ENCODE results near the gene SORL1.

Gene SORL1

GRCh38 chr11:121536126-121536525, 84.0 kb downstream of the SORL1 start:
- DNase-seq (ENCODE audit: low read depth in 2 of 2) = no peak

GRCh38 chr11:121538054-121538453, 85.9 kb downstream of the SORL1 start:
- no peak for DNase-seq (ENCODE audit: low read depth in 2 of 2)

- no peak for DNase-seq (ENCODE audit: low read depth in 2 of 2)
Measured at GRCh38 chr11:121539000-121539399, 86.9 kb downstream of the SORL1 start.

GRCh38 chr11:121540627-121541026, 88.5 kb downstream of the SORL1 start:
- DNase-seq (ENCODE audit: low read depth in 2 of 2) = no peak

- DNase-seq (ENCODE audit: low read depth in 2 of 2) = no peak
Measured at GRCh38 chr11:121543836-121544380, 91.8 kb downstream of the SORL1 start.

- DNase-seq (ENCODE audit: low read depth in 2 of 2) = peak in 1 of 2 donors; percentile 6
Measured at GRCh38 chr11:121544956-121545355, 92.8 kb downstream of the SORL1 start.

- DNase-seq (ENCODE audit: low read depth in 2 of 2) = no peak
Measured at GRCh38 chr11:121547574-121547973, 95.5 kb downstream of the SORL1 start.

- no peak for DNase-seq (ENCODE audit: low read depth in 2 of 2)
Measured at GRCh38 chr11:121550247-121551030, 98.3 kb downstream of the SORL1 start.

GRCh38 chr11:121551463-121551862, 99.3 kb downstream of the SORL1 start:
- DNase-seq (ENCODE audit: low read depth in 2 of 2) = no peak

- no peak for DNase-seq (ENCODE audit: low read depth in 2 of 2)
Measured at GRCh38 chr11:121552154-121552553, 100.0 kb downstream of the SORL1 start.

- DNase-seq (ENCODE audit: low read depth in 2 of 2) = no peak
Measured at GRCh38 chr11:121552644-121553043, 100.5 kb downstream of the SORL1 start.

- no peak for DNase-seq (ENCODE audit: low read depth in 2 of 2)
Measured at GRCh38 chr11:121553389-121553788, 101.3 kb downstream of the SORL1 start.

- no peak for DNase-seq (ENCODE audit: low read depth in 2 of 2)
Measured at GRCh38 chr11:121553806-121554205, 101.7 kb downstream of the SORL1 start.

- no peak for DNase-seq (ENCODE audit: low read depth in 2 of 2)
Measured at GRCh38 chr11:121554552-121554951, 102.4 kb downstream of the SORL1 start.

GRCh38 chr11:121555121-121555520, 103.0 kb downstream of the SORL1 start:
- DNase-seq (ENCODE audit: low read depth in 2 of 2) = no peak

GRCh38 chr11:121556937-121557336, 104.8 kb downstream of the SORL1 start:
- no peak for DNase-seq (ENCODE audit: low read depth in 2 of 2)

- DNase-seq (ENCODE audit: low read depth in 2 of 2) = no peak
Measured at GRCh38 chr11:121557348-121557747, 105.2 kb downstream of the SORL1 start.

- no peak for DNase-seq (ENCODE audit: low read depth in 2 of 2)
Measured at GRCh38 chr11:121559606-121560200, 107.6 kb downstream of the SORL1 start.

- no peak for DNase-seq (ENCODE audit: low read depth in 2 of 2)
Measured at GRCh38 chr11:121560236-121560635, 108.1 kb downstream of the SORL1 start.

- DNase-seq (ENCODE audit: low read depth in 2 of 2) = no peak
Measured at GRCh38 chr11:121561240-121561639, 109.1 kb downstream of the SORL1 start.

GRCh38 chr11:121561716-121562115, 109.6 kb downstream of the SORL1 start:
- DNase-seq (ENCODE audit: low read depth in 2 of 2) = no peak

GRCh38 chr11:121563003-121563402, 110.9 kb downstream of the SORL1 start:
- no peak for DNase-seq (ENCODE audit: low read depth in 2 of 2)
